PC-3 (cell line): ENCODE measurements around the gene RHEX. TPM values are rescaled to one million over a fixed set of nuclear protein-coding genes. Genes with fewer than 3 reads are reported as not detected.

Experiments used
- ATAC-seq: fragments of 200-7000 bp; cut with Tn5 transposase; 2 replicates; pipeline ENCODE4 v1.9.1; 2020; ENCODE audit warnings: mild to moderate bottlenecking, moderate library complexity
- BruUV-seq: library from RNA; stranded (reverse); fragments of 400-500 nt; replicated peaks from 2 replicates; lab custom pipeline; 2021; lab: Mats Ljungman, UMichigan
- CTCF ChIA-PET: fragments of 300-600 bp; sonication (Branson Sonifier 250); formaldehyde crosslinking; loops from one replicate; lab custom pipeline; 2022; ENCODE audit warnings: antibody characterized with exemption; lab: Charles Lee
- POLR2A ChIA-PET: fragments of 300-600 bp; sonication (Branson Sonifier 250); formaldehyde crosslinking; loops from one replicate; lab custom pipeline; 2022; ENCODE audit warnings: antibody characterized with exemption; ENCODE audit not compliant: unreplicated experiment; lab: Charles Lee
- DNase-seq: peaks from one replicate; pipeline ENCODE4 v3.0.0-alpha.2; 2015
- H2AFZ ChIP-seq: fragments of 300-600 bp; sonication (generic); 2 replicates; pipeline ENCODE4 v1.6.0; 2016; ENCODE audit warnings: antibody characterized with exemption, low read length
- H3F3A ChIP-seq: fragments of 300-600 bp; sonication (generic); one replicate; pipeline ENCODE4 v1.6.0; 2017; ENCODE audit warnings: antibody characterized with exemption, low read length, control low read depth, mild to moderate bottlenecking; ENCODE audit not compliant: unreplicated experiment
- H3K27ac ChIP-seq: fragments of 300-600 bp; sonication (generic); 2 replicates; pipeline ENCODE4 v1.5.1; 2016; ENCODE audit warnings: mild to moderate bottlenecking, low read length
- H3K27me3 ChIP-seq: fragments of 300-600 bp; sonication (generic); 2 replicates; pipeline ENCODE4 v1.6.1; 2016; ENCODE audit warnings: low read length, mixed read lengths
- H3K36me3 ChIP-seq: fragments of 300-600 bp; sonication (generic); 2 replicates; pipeline ENCODE4 v1.6.1; 2016; ENCODE audit warnings: low read depth, mixed run types, low read length, mixed read lengths
- H3K4me1 ChIP-seq: fragments of 300-600 bp; sonication (generic); 2 replicates; pipeline ENCODE4 v1.5.1; 2016; ENCODE audit warnings: low read length; ENCODE audit not compliant: insufficient read depth
- H3K4me2 ChIP-seq: fragments of 300-600 bp; sonication (generic); 2 replicates; pipeline ENCODE4 v1.6.0; 2016; ENCODE audit warnings: low read length
- H3K4me3 ChIP-seq: fragments of 300-600 bp; sonication (generic); 2 replicates; pipeline ENCODE4 v1.5.1; 2016; ENCODE audit warnings: mild to moderate bottlenecking, low read length, mixed read lengths
- H3K79me2 ChIP-seq: fragments of 300-600 bp; sonication (generic); 2 replicates; pipeline ENCODE4 v1.6.1; 2017; ENCODE audit warnings: low read length, mixed read lengths
- H3K9ac ChIP-seq: fragments of 300-600 bp; sonication (generic); 2 replicates; pipeline ENCODE4 v1.6.0; 2016; ENCODE audit warnings: mild to moderate bottlenecking, low read length
- H3K9me2 ChIP-seq: fragments of 300-600 bp; sonication (generic); replicated peaks from 2 replicates; pipeline ENCODE4 v1.6.1; 2016; ENCODE audit warnings: mixed run types, low read length, mixed read lengths
- H3K9me3 ChIP-seq: fragments of 300-600 bp; sonication (generic); 2 replicates; pipeline ENCODE4 v1.6.1; 2016; ENCODE audit warnings: low read length, mixed read lengths
- H4K20me1 ChIP-seq: fragments of 300-600 bp; sonication (generic); 2 replicates; pipeline ENCODE4 v1.6.1; 2016; ENCODE audit warnings: low read length, mixed read lengths
- EZH2 ChIP-seq: fragments of 300-600 bp; sonication (generic); IDR thresholded peaks from one replicate; pipeline ENCODE4 v1.6.1; 2017; ENCODE audit warnings: antibody characterized with exemption, mild to moderate bottlenecking, low read length; ENCODE audit not compliant: unreplicated experiment
- EZH2phosphoT487 ChIP-seq: fragments of 300-600 bp; sonication (generic); IDR thresholded peaks from 2 replicates; pipeline ENCODE4 v1.6.1; 2018; ENCODE audit warnings: mild to moderate bottlenecking, antibody characterized with exemption, low read length, borderline replicate concordance
- intact Hi-C: fragments of 100-400 bp; cut with micrococcal nuclease; formaldehyde crosslinking; loops from 2 replicates; pipeline ENCODE4 v1.9.0; 2023
- total RNA-seq: library from RNA; depleted of rRNA; stranded (reverse); fragments of >200 nt; gene quantifications from 2 replicates; pipeline ENCODE4 v1.2.3, GENCODE V29; 2014
- TF ChIP-seq, protein P1 (sequence below): fragments of 300-600 bp; sonication (generic); conservative IDR thresholded peaks from 2 replicates; pipeline ENCODE4 v1.5.1; 2017; ENCODE audit warnings: antibody characterized with exemption, low read depth, mild to moderate bottlenecking, low read length

The RHEX gene
- total RNA-seq, 1 experiment from 2014 or later, result not detected

- H3K36me3 ChIP-seq, result peaks cover 23% of the 10 kb centered on the region
- H3K4me2 ChIP-seq, result peak within 1 kb of the TSS; percentile 84
- H3K9me2 ChIP-seq, result no peaks in the 10 kb centered on the region
- H3K4me1 ChIP-seq, result 0 out of 2 replicates have a peak, but pooled peaks cover 7% of the 10 kb centered on the region
- ChIA-PET POLR2A (no interaction called here), CTCF (no interaction called here)
- H3K9ac ChIP-seq, result no peak within 1 kb of the TSS
- peaks cover 6% of the 10 kb centered on the region; the same call in 1 of the 2 replicates for H3K9me3 ChIP-seq
- DNase-seq, result peak; percentile 41
- peak; percentile 85 for ATAC-seq
- H3K4me3 ChIP-seq, result peak within 1 kb of the TSS; percentile 60
- intact Hi-C loops, result no loop called here
- BruUV-seq, result no TSS peak
- TF ChIP-seq, protein P1, sequence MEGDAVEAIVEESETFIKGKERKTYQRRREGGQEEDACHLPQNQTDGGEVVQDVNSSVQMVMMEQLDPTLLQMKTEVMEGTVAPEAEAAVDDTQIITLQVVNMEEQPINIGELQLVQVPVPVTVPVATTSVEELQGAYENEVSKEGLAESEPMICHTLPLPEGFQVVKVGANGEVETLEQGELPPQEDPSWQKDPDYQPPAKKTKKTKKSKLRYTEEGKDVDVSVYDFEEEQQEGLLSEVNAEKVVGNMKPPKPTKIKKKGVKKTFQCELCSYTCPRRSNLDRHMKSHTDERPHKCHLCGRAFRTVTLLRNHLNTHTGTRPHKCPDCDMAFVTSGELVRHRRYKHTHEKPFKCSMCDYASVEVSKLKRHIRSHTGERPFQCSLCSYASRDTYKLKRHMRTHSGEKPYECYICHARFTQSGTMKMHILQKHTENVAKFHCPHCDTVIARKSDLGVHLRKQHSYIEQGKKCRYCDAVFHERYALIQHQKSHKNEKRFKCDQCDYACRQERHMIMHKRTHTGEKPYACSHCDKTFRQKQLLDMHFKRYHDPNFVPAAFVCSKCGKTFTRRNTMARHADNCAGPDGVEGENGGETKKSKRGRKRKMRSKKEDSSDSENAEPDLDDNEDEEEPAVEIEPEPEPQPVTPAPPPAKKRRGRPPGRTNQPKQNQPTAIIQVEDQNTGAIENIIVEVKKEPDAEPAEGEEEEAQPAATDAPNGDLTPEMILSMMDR, result peak; percentile 43; the same call in 1 of the 2 replicates
- TF ChIP-seq EZH2phosphoT487, result no peak
- TF ChIP-seq EZH2, result peak; percentile 37
- H3K79me2 ChIP-seq, result no peaks in the 10 kb centered on the region
- no peaks in the 10 kb centered on the region for H3F3A ChIP-seq
- H4K20me1 ChIP-seq, result no peaks in the 10 kb centered on the region
- peaks cover 22% of the 10 kb centered on the region for H3K27me3 ChIP-seq
- H3K27ac ChIP-seq, result no peak within 1 kb of the TSS
- H2AFZ ChIP-seq, result peak within 1 kb of the TSS; percentile 45
Observed at GRCh38 chr1:206117151-206117948, 64.4 kb downstream of the RHEX start, which contains the start of gene AVPR1B. Gene AVPR1B (minus strand): TSS chr1:206117388. CDS start chr1:206116890, 498 bp downstream.

DNA sequence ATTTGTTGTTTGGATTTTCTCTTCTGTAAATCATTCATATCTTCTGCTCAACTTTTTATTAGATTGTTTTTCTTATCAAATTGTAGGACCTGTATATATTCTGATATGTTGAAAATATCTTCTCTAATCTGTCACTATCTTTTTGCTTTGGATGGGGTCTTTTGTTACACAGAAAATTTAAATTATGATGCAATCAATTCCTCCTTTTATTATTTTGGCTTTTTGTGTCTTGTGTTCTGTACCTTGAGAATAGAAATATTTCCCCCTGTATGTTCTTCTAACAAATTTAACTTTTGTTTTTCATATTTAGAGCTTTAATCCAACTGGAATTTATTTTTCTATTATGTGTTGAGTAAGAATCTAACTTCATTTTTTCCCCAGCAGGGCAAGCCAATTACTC, 67.4 kb downstream of the RHEX start:
- Histone ChIP-seq H3K4me1 (0 out of 2 replicates have a peak, but pooled peaks cover 4% of the 10 kb centered on the region), H3K9me2 (no peaks in the 10 kb centered on the region), H3K36me3 (peaks cover 23% of the 10 kb centered on the region), H3K4me2 (no peak overlapping the region), H2AFZ (no peak overlapping the region), H3F3A (no peaks in the 10 kb centered on the region), H3K9ac (no peak overlapping the region), H3K9me3 (peaks cover 6% of the 10 kb centered on the region; the same call in 1 of the 2 replicates), H3K4me3 (no peak overlapping the region), H4K20me1 (no peaks in the 10 kb centered on the region), H3K27me3 (peaks cover 25% of the 10 kb centered on the region), H3K27ac (no peak overlapping the region), H3K79me2 (no peaks in the 10 kb centered on the region)
- CTCF ChIA-PET, result no interaction called here
- ATAC-seq, result no peak
- intact Hi-C loops, result loop anchor here (2.0 kb wide), 1 partner anchor 1632 kb away; the partner anchor contains the start of gene CD46
- TF ChIP-seq, protein P1, result no peak
- no peak for TF ChIP-seq EZH2
- no peak for TF ChIP-seq EZH2phosphoT487
- DNase-seq, result no peak
- POLR2A ChIA-PET, result no interaction called here
- no TSS peak for BruUV-seq

DNA sequence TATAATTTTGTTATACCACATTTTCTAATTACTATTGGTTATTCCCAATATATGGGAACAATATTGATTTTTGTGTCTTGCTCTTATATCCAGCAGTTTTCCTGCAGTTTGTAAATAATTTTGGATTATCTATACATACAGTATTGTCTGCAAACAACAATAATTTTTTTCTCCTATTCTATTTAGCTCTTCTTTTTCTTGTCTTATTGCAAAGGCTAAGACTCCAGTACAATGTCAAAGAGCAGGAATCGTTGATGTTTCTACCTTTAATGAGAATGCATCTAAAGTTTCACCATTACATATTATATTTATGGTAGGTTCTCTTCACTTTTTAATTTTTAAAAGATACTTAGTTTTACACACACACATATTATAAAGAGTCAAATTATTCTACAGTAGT, 68.3 kb downstream of the RHEX start:
- Histone ChIP-seq H3K27ac (no peak overlapping the region), H3K4me3 (no peak overlapping the region), H3K79me2 (no peaks in the 10 kb centered on the region), H2AFZ (no peak overlapping the region), H3F3A (no peaks in the 10 kb centered on the region), H3K4me2 (no peak overlapping the region), H3K9ac (no peak overlapping the region), H3K9me2 (no peaks in the 10 kb centered on the region), H3K9me3 (peaks cover 6% of the 10 kb centered on the region; the same call in 1 of the 2 replicates), H4K20me1 (no peaks in the 10 kb centered on the region), H3K27me3 (peaks cover 31% of the 10 kb centered on the region), H3K4me1 (0 out of 2 replicates have a peak, but pooled peaks cover 4% of the 10 kb centered on the region), H3K36me3 (peaks cover 25% of the 10 kb centered on the region)
- TF ChIP-seq EZH2 (no peak), EZH2phosphoT487 (no peak)
- TF ChIP-seq, protein P1, result no peak
- DNase-seq (no peak), ATAC-seq (no peak)
- POLR2A ChIA-PET, result no interaction called here
- no TSS peak for BruUV-seq
- CTCF ChIA-PET, result no interaction called here
- intact Hi-C loops, result loop anchor here (2.0 kb wide), 1 partner anchor 1632 kb away; the partner anchor contains the start of gene CD46
